Frontal cortex (tissue), 4 donors: ENCODE results near the gene ETS2. TPM values are rescaled to one million over a fixed set of nuclear protein-coding genes. Genes with fewer than 3 reads are reported as not detected.

Experiments used
- DNase-seq, 2 donors: peaks; one replicate each; pipeline ENCODE4 v3.0.0; 2012; ENCODE audit warnings: low spot score in 2 of 2
- FAIRE-seq: peaks from 2 replicates; lab custom pipeline; 2012; peaks lifted over from hg19 to GRCh38; lab: Jason Lieb, UNC
- total RNA-seq: library from RNA; depleted of rRNA; stranded (reverse); fragments of >200 nt; gene quantifications from one replicate; pipeline ENCODE4 v1.2.3, GENCODE V29; 2014
- donor health status: control.
- donor health status: control.
- donor health status: control.

ETS2 gene
- total RNA-seq, 1 donor from 2014 or later = 11.0 TPM

DNA sequence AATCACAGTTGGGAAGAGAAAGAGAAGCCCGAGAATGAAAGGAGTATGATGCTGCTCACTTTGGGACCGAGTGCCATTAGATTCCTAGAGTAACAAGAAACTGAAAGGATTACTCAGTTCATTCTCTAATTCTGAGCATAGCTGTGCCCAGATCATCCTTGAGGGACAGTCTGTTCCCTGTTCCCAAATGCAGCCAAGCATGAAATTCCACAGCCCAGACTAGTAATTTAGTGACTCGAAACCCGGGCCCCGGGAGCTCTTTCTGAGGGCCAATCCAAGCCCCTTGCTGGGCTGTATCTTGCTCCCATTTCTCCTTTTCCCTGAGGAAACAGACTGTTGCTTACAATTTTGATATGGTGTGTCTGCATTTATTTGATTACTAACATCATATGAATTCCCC lies 30.0 kb upstream of the ETS2 start:
- FAIRE-seq (no peak), DNase-seq (no peak)

DNA sequence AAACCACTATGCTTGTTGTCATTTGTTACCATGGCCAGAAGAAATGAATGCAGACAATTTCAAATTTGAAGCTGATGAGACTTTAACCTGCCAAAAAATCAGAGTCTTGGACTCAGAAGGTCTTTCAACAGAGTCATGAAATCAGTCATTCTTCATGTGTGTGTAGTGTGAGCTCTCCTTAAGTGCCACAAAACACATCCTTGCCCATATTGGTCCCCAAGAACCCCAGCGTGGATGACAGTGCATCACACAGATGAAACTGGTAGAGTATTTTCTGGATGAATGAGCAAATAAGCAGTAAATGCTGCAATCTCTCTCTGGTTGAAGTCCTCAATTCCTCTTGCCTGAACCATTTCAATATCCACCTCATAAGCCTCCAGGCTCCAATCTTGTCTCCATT lies 28.7 kb upstream of the ETS2 start:
- FAIRE-seq (no peak), DNase-seq (no peak)

DNA sequence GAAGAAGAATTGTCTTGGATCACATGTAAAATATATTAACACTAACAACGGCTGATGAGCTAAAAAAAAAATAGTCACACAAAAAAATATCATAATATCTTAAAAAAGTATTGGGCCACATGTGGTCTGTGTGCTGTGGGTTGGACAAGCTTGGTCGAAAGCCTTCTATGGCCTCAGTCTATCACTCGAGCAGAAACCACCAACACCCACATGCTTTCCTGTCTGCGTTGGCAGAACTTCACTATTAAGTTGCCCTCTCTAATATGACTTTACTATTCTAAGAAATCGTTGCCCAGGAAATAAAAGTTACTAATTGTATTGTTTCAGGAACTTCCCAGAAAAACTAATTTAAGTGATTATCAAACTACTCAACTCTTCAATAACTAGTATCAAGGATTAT lies 28.2 kb upstream of the ETS2 start:
- no peak for DNase-seq
- no peak for FAIRE-seq

DNA sequence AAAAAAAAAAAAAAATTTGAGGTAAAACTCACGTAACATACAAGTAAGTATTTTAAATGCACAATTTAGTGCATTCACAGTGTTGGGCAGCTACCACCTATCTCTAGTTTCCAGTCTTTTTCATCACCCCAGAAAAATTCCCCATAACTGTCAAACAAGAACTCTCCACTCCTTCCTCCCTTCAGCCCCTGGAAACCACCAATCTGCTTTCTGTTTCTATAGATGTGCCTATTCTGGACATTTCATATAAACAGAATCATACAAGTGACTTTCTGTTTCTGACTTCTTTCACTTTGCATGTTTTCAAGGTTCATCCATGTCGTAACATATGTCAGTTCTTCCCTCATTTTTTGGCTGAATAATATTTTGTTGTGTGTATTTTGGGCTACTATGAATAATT lies 24.9 kb upstream of the ETS2 start:
- DNase-seq (no peak), FAIRE-seq (no peak)

DNA sequence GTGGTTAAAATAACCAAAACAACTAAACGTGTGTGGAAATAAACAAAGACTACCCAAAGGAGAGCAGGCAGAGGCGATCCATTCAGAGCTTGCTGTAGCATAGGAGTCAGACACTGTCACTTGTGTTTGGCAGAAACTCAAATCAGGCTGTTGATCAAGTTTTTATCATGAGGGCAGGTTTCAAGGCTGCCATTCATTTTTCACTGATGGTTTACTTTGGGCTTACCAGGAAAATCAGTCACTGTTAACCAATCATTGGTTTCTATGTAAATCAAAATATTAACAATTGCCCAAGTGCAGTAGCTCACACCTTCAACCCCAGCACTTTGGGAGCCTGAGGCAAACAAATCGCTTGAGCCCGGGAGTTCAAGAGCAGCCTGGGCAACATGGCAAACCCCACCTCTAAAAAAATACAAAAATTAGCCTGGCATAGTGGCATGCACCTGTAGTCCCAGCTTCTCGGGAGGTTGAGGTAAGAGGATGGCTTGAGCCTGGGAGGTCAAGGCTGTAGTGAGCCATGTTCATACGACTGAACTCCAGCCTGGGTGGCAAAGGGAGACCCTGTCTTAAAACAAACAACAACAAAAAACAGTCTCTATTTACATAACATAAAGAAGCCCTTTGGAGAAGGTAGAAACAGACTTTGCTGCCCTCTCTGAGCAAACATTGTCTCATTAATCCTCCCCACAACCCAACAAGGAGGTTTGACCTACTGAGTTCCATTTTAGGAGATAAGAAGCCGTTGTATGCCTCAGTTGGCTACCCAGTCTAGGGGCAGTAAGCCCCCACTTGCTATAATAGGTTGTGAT lies 21.1 kb upstream of the ETS2 start:
- DNase-seq = no peak
- FAIRE-seq = no peak

DNA sequence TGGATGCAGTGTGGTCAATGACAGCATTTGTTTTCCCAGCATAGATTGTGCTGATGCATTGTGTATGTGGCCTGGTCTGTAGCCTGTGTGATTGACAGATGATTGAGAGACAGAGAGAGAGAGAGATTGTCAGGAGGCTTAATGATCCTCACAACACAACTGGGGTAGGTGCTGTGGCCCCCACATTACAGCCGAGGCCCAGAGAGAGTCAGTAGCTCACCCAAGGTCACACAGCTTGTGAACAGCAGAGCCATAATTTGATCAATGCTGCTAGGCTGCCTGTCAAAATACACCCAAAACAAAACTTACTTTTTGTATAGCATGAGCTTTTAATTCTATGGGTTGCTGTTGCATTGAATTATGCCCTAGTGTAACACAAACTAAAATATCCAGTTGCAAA lies 20.2 kb upstream of the ETS2 start:
- DNase-seq = no peak
- FAIRE-seq = no peak

DNA sequence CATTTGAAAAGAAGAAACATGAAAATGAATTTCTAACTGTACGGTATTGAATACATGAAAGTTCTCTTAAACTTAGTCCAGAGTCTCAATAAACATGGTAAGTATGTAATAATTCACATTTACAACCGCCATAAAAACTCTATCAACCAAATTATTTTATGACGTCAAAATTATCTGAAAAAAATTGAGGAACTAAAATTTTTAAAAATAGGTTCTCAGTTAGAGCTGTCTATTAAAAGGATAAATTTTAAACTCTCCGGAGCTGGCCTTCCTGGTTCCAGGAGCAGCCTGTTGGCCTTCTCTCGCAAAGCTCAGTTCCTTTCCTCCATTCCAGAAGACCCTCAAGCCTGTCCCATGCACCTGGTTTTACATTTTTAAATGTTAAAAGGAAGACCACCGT lies 18.7 kb upstream of the ETS2 start:
- DNase-seq (no peak), FAIRE-seq (no peak)

DNA sequence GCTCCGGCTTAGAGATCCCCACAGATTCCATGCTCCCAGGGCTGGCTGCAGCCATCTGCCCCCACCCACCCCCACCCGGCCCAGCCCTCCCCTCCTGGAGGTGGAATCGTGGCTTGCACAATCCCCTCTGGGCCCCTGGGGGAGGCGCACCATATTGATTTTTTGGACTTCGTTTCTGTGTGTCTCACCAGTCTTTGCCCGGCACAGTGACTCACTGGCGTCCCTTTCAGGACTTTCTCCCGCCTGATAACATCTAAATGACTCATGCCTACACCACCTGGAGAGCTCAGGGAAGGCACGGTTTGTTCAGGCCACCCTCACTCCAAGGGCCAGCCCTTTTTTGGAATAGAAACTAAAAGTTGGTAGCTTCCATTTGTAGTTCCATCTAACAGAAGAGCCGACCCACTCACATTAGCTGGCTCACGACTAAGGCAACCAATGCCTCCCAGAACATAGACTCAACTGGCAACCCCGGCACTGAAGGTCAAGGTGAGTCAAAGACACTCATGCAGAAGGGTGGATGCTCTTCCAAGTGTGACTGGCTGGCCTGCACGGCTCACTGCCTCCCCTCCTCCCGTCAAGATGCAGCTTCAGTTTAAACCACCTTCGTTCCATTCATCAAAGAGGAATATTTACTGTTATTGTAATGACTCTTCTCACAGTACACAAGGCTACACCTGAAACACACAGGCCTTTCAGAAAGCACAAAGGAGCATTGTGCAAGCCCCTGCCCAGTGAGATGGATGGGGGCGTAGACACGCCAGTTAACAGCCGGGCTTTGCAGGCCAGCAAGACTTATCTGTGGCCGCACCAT lies 18.1 kb upstream of the ETS2 start:
- DNase-seq (no peak), FAIRE-seq (no peak)

DNA sequence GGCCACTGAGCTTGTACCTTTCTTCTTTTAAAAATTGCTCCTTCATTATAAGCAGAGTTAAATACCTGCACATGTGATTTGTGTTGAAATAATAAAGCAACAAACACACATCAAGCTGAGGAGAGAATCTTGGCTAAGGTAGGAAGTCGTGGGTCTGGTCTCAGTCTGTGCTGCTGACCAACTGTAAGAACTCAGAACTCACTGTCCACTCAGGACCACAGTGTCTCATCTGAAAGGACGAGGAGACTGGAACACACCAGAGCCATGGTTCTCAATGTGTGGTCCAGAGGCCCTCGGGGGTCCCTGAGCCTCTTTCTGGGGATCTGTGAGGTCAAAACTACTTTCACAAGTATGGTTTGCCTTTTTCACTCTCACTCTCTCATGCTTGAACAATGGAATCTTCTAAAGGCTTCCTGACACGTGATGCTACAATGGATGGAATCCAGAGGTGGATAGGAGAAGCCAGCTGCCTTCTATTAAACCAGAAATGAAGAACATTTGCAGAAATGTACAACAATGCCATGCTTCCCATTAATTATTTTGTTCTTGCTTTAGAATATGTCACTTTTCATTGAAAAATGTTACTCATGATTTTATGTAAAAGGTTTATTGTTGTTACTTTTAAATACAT lies 17.3 kb upstream of the ETS2 start:
- no peak for FAIRE-seq
- no peak for DNase-seq

DNA sequence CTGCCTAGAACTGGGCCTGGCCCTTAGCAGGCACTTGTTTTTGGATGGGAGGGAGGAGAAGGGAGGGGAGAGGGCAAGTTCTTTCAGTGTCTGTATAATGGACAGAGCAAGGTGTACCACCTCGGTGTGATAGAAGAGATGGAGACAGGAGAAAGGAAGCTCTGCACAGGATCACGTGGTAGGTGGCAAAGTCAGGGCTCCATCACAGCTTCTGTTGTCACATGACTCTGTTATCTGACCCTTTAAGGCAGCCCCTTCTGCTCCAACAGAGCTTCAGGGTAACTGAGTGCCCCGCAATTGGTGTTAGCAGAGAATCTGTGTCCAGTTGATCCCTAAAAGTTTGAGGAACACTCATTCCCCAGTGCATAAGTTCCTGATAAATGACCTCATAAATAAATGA lies 16.5 kb upstream of the ETS2 start:
- FAIRE-seq (no peak), DNase-seq (no peak)

DNA sequence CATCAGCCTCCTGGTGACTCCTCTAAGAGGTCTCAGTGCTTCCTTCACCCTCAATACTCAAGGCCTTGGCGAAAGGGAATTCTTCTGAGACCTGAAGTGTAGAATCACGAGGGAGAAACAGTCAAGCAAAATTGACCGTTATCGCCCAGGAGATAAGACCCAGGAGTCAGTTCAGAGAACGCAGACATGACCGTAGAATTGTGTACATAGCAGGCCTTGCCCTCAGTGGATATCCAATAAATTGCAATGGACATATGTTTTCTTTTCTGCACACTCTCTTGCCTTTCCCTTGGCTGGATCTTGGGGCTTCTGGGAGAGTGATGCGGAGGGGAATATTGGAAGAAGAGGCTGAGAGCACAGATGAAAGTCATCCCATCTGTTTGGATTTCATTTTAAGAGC lies 15.7 kb upstream of the ETS2 start:
- DNase-seq (no peak), FAIRE-seq (no peak)

DNA sequence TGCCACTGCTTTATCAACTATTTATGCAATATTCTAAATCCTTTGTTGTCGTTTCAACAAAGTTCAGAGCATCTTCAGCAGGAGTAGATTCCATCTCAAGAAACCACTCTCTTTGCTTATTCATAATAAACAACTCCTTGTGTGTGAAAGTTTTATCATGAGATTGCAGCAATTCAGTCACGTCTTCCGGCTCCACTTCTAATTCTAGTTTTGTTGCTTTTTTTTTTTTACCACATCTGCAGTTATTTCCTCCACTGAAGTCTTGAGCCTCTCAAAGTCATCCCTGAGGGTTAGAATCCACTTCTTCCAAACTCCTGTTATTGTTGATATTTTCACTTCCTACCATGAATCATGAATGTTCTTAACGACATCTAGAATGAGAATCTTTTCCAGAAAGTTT lies 14.8 kb upstream of the ETS2 start:
- FAIRE-seq = no peak

DNA sequence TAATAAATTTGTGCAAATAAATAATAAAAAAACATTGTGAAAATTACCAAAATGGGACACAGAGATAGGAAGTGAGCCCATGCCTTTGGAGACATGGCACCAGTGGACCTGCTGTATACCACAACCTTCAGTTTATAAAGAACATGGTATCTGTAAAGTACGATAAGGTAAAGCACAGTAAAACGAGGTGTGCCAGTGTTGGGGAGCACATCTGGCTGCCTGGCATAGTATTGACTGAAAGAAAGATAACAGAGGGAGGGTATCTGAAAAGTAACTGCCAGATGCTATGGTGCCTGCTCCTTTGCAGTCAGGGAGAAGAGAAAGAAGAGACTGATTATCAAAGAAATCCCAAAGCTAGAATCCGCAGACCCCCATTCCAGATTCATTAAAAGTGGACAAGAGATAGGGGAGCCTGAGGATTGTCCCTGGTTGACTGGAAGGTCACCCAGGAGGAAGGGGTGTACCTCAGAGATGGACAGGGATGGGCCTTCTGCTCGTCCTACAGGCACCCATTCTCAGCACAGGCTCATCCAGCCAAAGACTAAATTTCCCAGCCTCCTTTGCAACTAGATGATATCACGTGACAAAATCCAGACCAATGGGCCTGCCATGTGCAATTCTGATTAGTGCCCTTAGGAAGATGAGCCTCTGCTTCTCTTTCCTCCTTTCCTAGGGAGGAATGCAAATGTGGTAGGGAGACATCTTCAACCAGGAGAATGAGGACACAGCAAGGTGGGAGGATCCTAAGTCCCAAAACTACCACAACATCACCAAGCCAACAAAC lies 12.9 kb upstream of the ETS2 start:
- DNase-seq = no peak
- FAIRE-seq = no peak

More for the DNA sequence above, 14.8 kb upstream of the ETS2 start:
- no peak for DNase-seq

DNA sequence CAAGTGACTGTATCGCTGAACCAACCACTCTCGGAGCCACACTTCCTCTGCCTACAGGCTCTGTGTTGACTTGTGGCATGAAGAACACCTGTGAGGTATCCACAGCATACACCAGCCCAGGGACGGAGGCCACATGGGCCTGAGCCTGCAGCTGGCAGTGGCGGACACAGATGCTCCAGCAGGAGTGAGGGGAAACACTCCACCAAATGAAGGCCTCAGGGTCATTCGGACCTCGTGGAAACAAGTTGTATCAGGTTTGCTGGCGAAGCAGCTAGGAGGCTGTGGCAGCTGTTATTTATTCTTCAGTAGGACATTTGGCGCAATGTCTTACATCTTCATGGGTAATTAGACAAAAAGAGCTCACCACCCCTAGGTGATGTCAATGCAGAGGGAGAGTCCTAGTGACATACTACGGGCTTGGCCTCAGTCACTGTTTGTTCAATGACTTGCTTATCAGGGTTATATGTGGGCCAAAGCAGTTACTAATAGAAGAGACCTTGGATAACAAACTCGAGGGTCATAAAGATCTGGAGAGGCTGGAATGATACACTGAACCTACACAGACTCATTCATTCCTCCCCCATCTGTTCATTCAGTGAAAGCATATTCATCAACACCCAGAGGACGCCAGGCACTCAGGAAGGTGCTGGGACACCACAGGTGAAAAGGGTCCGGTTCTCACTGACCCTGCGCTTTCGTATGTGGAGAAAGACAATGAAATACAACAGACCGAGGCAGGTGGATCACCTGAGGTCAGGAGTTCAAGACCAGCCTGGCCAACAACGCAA lies 11.6 kb upstream of the ETS2 start:
- FAIRE-seq (no peak), DNase-seq (no peak)

DNA sequence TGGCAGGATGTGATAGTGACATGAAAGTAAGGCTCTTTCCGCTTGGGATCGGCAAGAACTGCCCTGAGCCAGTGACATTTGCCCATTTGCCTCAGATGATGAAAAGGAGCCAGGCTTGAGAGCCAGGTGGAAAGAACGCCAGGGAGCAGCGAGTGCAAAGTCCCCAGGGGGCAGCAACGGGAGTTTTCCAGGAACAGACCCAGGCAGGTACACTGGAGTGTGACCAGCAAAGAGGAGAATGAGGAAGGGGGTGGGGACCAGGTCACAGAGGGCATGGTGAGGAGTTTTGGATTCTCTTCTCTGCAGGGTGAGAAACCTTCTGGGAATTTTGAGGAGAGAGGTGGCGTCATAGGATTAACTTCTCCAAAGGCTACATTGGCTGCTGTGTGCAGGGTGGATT lies 10.8 kb upstream of the ETS2 start:
- FAIRE-seq = no peak

DNA sequence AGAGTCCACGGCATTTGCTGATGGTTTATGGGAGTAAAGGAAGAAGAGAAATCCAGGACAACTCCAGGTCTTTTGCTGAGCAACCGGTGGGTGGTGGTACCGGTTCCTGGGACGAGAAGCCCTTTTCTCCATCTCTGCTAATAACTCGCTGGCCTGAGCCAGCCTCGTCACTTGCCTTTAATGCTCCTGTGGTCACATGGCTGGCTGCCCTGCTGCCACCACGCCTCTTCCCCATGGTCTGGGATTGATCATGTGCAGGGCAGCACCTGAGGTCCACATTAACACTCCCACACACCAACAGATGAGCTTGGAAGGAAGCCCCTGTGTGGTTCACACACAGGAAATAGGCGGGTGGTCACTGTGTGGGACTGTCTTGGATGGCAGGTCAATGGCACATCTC lies 10.3 kb upstream of the ETS2 start:
- FAIRE-seq (no peak), DNase-seq (no peak)

More for the DNA sequence above, 10.8 kb upstream of the ETS2 start:
- DNase-seq = no peak

DNA sequence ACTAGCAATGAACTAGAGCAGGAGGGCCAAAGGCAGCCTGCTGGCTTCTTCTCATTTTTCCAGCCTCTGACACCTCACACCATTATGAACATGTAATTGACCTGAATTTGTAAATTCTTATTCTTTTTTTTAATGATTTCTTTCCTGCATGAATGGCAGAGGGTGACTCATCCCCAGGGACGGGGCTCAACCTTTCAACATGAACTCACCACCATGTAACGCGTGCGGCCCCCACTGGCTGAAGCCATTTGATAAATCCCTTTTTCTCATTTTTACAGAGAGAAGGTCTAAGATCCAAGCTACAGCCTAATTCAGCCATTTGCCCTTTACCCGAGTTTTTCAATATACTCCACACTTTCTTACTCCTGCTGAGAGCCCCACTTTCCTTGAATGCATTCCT lies 9.3 kb upstream of the ETS2 start:
- FAIRE-seq = no peak
- DNase-seq = no peak

DNA sequence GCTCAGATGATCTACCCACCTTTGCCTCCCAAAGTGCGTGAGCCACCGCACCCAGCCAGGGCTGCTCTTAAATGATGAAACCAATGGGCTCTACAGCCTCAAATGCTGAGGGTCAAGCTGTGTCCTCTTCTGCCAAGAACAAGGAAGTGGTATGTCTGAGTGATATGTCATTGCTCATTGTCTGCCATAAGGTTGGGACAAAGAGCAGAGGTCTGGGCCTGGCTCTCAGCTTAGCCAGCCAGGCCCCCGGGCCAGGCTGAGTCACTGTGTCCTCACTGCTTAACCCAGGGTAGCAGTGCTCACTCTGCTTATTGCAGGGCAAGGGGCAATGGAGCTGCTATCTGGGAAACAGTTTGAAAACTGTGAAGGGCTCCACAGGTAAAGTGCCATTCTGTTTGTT lies 8.3 kb upstream of the ETS2 start:
- FAIRE-seq (no peak), DNase-seq (no peak)

DNA sequence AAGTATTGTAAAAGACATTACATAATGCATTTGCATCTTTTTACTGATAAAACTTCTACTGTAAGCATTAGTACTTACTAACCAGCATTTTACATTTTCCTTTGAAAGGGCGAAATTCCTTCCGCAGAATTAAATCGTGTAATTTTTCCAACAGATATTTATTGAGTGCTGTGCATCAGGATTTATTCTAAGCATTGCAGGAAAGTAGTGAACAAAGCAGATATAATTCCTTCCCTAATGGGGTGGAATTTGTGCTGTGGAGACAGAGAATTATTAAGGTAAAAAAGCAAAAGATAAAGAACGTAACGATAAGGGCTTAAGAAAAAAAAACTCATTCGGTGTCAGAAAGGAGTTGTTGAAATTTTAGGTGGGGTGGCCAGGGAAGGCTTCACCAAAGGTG lies 7.6 kb upstream of the ETS2 start:
- FAIRE-seq (no peak), DNase-seq (no peak)
